Transverse colon (tissue), 4 donors: ENCODE results near the gene UQCRHL. TPM values are rescaled to one million over a fixed set of nuclear protein-coding genes. Genes with fewer than 3 reads are reported as not detected.

Experiments
- DNase-seq: peaks from one replicate; pipeline ENCODE4 v3.0.0-alpha.2; 2019
- H3K27ac ChIP-seq, 4 donors: fragments of 200-600 bp; sonication (generic); 2 replicates each; pipeline ENCODE4 v1.5.1; 2016 to 2018; ENCODE audit warnings: inconsistent platforms in 4 of 4
- H3K27me3 ChIP-seq: fragments of 200-600 bp; sonication (generic); 2 replicates; pipeline ENCODE4 v1.5.1; 2017; ENCODE audit warnings: inconsistent platforms
- H3K36me3 ChIP-seq, 4 donors: fragments of 200-600 bp; sonication (generic); 2 replicates each; pipeline ENCODE4 v1.5.1; 2017 to 2019; ENCODE audit warnings: inconsistent platforms in 4 of 4
- H3K4me1 ChIP-seq, 4 donors: fragments of 200-600 bp; sonication (generic); 2 replicates each; pipeline ENCODE4 v1.5.1; 2017 to 2020; ENCODE audit warnings: inconsistent platforms in 4 of 4
- H3K4me3 ChIP-seq, 4 donors: fragments of 200-600 bp; sonication (generic); 1 replicate in 1 of 4; 2 replicates in 3 of 4; pipeline versions ENCODE4 v1.5.1 to v1.6.1; 2017 to 2019; ENCODE audit warnings: inconsistent platforms in 4 of 4
- H3K9me3 ChIP-seq, 2 donors: fragments of 200-600 bp; sonication (generic); 2 replicates each; pipeline ENCODE4 v1.5.1; 2017 to 2019; ENCODE audit warnings: inconsistent platforms in 2 of 2
- EP300 ChIP-seq: sonication (generic); formaldehyde crosslinking; IDR thresholded peaks from one replicate; pipeline ENCODE4 v1.6.1; 2017; ENCODE audit warnings: antibody characterized with exemption, low read depth
- POLR2A ChIP-seq: fragments of 450-650 bp; IDR thresholded peaks from one replicate; pipeline ENCODE4 v1.6.1; 2016; ENCODE audit warnings: antibody characterized with exemption, mild to moderate bottlenecking, moderate library complexity
- POLR2AphosphoS5 ChIP-seq, 3 donors: sonication (generic); formaldehyde crosslinking; IDR thresholded peaks; one replicate each; pipeline ENCODE4 v1.6.1; 2016; ENCODE audit warnings: antibody characterized with exemption in 3 of 3
- WGBS, 2 donors: methylation state at CpG; one replicate each; pipeline ENCODE4 v1.1.5; 2018; ENCODE audit warnings: low coverage in 1 of 2; 5-methylcytosine and 5-hydroxymethylcytosine counted together
- in situ Hi-C, 4 donors: fragments of 200-750 bp; cut with MboI; loops; one replicate each; pipeline versions ENCODE4 v1.15.0 to v1.15.1; 2017; ENCODE audit warnings: low sequenced_read_pairs in 3 of 4, low pct_ligation_motif_present in 1 of 4, low pct_unique_long_range_greater_than_20kb in 1 of 4
- intact Hi-C: fragments of 100-400 bp; cut with DNase I; formaldehyde crosslinking; loops from one replicate; pipeline ENCODE4 v1.15.1; 2023; ENCODE audit warnings: low total_unique reads
- total RNA-seq, 4 donors: library from RNA; depleted of rRNA; stranded (reverse); fragments of >200 nt; gene quantifications; one replicate each; pipeline ENCODE4 v1.1.0, GENCODE V29; 2016
- TF ChIP-seq, protein P1 (sequence below), 5 experiments: fragments of 200-600 bp in 3 of 5; fragments of 450-650 bp in 2 of 5; sonication (generic) in 3 of 5; IDR thresholded peaks; 1 replicate in 2 of 5; 2 replicates in 3 of 5; pipeline ENCODE4 v1.5.1; 2016 to 2017; ENCODE audit warnings: antibody characterized with exemption in 5 of 5, inconsistent platforms in 3 of 5, mild to moderate bottlenecking in 2 of 5, moderate library complexity in 1 of 5

UQCRHL gene
- total RNA-seq, 4 donors from 2014 or later, result 0.75 to 3.0 (median 1.7) TPM

DNA sequence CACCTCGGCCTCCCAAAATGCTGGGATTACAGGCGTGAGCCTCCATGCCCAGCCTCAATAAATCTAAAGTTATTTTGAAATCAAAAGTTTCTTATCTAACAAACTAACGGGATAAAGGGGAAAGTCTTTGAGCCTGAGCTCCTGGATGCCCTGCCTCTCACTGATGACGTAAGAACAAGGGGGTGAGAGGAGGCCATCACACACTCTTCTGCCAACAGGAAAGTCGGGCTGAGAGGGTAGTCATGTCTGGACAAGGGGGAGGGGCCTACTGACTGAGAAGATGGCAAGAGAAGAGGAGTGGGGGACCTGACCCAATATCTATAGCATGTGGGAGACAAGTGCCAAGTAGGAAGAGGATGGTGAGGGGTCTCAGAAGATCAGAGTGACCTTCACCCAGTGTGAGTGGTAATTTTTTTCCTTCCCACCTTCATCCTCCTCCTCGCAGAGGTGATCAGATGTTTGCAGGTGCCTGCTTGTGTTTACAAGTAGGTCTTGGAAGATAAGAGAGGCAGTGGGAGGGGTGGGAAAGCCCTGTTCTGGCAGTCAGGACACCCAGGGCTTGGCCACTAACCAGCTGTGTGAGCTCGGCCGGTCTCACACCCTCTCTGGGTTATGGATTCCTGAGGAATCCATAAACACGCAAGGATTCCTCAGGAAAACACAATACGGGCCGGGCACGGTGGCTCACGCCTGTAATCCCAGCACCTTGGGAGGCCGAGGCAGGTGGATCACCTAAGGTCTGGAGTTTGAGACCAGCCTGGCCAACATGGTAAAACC lies 9.6 kb downstream of the UQCRHL start:
- Histone ChIP-seq H3K27ac (peak overlapping the region; percentile 29 to 80 (median 76)), H3K27me3 (no peaks in the 10 kb centered on the region), H3K36me3 (no peaks in the 10 kb centered on the region), H3K9me3 (no peaks in the 10 kb centered on the region), H3K4me3 (no peak overlapping the region), H3K4me1 (peaks cover 14 to 75% (median 61%) of the 10 kb centered on the region in 4 donors)
- TF ChIP-seq POLR2AphosphoS5 (IDR thresholded peaks at IDR 0.05) (no peak), EP300 (no peak), POLR2A (no peak)
- TF ChIP-seq, protein P1, sequence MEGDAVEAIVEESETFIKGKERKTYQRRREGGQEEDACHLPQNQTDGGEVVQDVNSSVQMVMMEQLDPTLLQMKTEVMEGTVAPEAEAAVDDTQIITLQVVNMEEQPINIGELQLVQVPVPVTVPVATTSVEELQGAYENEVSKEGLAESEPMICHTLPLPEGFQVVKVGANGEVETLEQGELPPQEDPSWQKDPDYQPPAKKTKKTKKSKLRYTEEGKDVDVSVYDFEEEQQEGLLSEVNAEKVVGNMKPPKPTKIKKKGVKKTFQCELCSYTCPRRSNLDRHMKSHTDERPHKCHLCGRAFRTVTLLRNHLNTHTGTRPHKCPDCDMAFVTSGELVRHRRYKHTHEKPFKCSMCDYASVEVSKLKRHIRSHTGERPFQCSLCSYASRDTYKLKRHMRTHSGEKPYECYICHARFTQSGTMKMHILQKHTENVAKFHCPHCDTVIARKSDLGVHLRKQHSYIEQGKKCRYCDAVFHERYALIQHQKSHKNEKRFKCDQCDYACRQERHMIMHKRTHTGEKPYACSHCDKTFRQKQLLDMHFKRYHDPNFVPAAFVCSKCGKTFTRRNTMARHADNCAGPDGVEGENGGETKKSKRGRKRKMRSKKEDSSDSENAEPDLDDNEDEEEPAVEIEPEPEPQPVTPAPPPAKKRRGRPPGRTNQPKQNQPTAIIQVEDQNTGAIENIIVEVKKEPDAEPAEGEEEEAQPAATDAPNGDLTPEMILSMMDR (IDR thresholded peaks at IDR 0.05), result no peak
- no peak for DNase-seq
- 49 to 59% methylated on average over 3 to 14 of the region's 14 CpGs for WGBS, 2 donors
- in situ Hi-C loops (no loop called here), intact Hi-C loops (loop anchor here (10.0 kb wide), 1 partner anchor 257 kb away; no protein-coding TSS in a partner anchor)

DNA sequence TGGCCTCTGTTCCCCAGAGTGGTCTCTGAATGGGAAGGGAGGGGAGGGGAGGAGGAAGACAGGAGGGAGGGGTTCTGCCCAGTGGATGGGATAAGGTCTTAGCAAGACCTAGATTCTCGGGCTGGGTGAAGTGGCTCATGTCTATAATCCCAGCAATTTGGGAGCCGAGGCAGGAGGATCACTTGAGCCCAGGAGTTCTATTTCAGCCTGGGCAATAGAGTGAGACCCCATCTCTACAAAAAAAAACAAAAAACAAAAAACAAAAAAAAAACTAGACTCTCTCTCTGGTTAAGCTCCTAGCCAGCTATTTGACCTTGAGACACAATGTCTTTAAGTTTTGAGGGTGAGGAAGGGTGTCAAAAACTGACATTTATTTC lies 11.4 kb downstream of the UQCRHL start:
- TF ChIP-seq, protein P1 (IDR thresholded peaks at IDR 0.05), result no peak
- TF ChIP-seq EP300 (no peak), POLR2A (no peak), POLR2AphosphoS5 (IDR thresholded peaks at IDR 0.05) (no peak)
- Histone ChIP-seq H3K4me1 (peaks cover 14 to 83% (median 61%) of the 10 kb centered on the region in 4 donors), H3K27ac (peak overlapping the region; percentile 76 to 80 (median 78)), H3K27me3 (no peaks in the 10 kb centered on the region), H3K36me3 (no peaks in the 10 kb centered on the region), H3K9me3 (no peaks in the 10 kb centered on the region), H3K4me3 (no peak overlapping the region)
- in situ Hi-C loops (no loop called here), intact Hi-C loops (loop anchor here (10.0 kb wide), 1 partner anchor 259 kb away; no protein-coding TSS in a partner anchor)
- 86% methylated on average over 2 of the region's 2 CpGs; no CpG with 5 or more reads in 1 of the 2 donors for WGBS, 2 donors
- DNase-seq, result no peak

DNA sequence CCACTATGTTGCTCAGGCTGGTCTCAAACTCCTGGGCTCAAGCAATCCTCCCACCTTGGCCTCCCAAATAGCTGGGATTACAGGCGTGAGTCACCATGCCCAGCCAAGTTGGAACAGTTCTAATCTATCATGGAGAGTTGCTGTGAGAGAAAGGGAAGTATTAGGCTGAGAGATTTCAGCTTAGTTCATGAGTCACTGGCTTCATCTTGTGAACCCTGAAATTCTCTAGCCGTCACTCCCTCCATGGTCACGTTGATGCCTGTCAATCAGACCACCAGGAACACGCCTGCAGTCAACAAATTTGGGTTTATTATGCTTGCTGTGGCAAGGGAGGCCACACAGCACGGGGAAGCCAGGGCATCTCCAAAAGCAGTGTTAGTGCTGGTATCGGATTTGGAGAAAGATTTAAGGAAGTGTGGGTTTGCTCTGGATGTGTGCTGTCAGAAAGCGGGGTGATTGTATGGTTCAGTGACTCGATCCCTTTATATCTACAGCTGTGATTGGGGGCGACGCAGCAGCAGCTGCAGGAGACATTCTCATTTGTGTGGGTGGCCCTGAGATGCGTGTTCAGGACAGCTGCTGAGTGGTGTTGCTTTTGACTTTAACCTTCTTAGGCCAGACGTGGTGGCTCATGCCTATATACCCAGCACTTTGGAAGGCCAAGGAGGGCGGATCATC lies 18.7 kb downstream of the UQCRHL start:
- 54 to 100% methylated on average over 1 to 13 of the region's 13 CpGs for WGBS, 2 donors
- Histone ChIP-seq H3K9me3 (no peaks in the 10 kb centered on the region), H3K27me3 (no peaks in the 10 kb centered on the region), H3K36me3 (peaks cover 0 to 7% (median 2%) of the 10 kb centered on the region in 4 donors), H3K27ac (peak overlapping the region in 1 of 4 donors; percentile 2), H3K4me1 (peaks cover 0 to 27% (median 2%) of the 10 kb centered on the region in 4 donors), H3K4me3 (no peak overlapping the region)
- DNase-seq, result no peak
- in situ Hi-C loops, result no loop called here
- intact Hi-C loops, result no loop called here
- TF ChIP-seq, protein P1 (IDR thresholded peaks at IDR 0.05), result no peak
- no peak for TF ChIP-seq POLR2AphosphoS5 (IDR thresholded peaks at IDR 0.05)
- TF ChIP-seq EP300, result no peak
- no peak for TF ChIP-seq POLR2A

DNA sequence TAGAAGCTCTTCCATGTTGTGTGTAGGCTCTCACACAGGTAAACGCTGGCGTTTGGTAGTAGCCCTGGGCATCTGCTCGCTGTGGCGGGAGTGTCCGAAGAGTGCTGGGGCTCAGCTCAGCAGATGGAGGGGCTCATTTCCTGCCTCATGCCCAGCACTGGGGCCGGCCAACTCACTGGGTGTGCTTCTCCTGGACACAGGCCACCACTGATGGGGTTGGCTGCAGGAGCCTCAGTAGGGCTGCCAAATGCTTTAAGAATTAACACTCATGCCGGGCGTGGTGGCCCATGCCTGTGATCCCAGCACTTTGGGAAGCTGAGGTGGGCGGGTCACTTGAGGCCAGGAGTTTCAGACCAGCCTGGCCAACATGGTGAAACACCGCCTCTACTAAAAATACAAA lies 20.9 kb downstream of the UQCRHL start:
- intact Hi-C loops, result no loop called here

More for the DNA sequence above, 20.9 kb downstream of the UQCRHL start:
- H3K4me3 ChIP-seq, result no peak overlapping the region
- peaks cover 0 to 11% (median 0%) of the 10 kb centered on the region in 4 donors for H3K4me1 ChIP-seq
- H3K27ac ChIP-seq, result no peak overlapping the region
- 68% methylated on average over 10 of the region's 10 CpGs; no CpG with 5 or more reads in 1 of the 2 donors for WGBS, 2 donors
- in situ Hi-C loops, result no loop called here
- TF ChIP-seq EP300 (no peak), POLR2A (no peak), POLR2AphosphoS5 (IDR thresholded peaks at IDR 0.05) (no peak)
- TF ChIP-seq, protein P1 (IDR thresholded peaks at IDR 0.05), result no peak
- H3K36me3 ChIP-seq, result peaks cover 0 to 15% (median 2%) of the 10 kb centered on the region in 4 donors
- no peaks in the 10 kb centered on the region for H3K27me3 ChIP-seq
- no peak for DNase-seq
- H3K9me3 ChIP-seq, result no peaks in the 10 kb centered on the region
